Measurements from ENCODE around the gene HCK. TPM values are rescaled to one million over a fixed set of nuclear protein-coding genes. Genes with fewer than 3 reads are reported as not detected.

The HCK gene
- total RNA-seq, 1 experiment from 2014 or later = 0.17 TPM

DNA sequence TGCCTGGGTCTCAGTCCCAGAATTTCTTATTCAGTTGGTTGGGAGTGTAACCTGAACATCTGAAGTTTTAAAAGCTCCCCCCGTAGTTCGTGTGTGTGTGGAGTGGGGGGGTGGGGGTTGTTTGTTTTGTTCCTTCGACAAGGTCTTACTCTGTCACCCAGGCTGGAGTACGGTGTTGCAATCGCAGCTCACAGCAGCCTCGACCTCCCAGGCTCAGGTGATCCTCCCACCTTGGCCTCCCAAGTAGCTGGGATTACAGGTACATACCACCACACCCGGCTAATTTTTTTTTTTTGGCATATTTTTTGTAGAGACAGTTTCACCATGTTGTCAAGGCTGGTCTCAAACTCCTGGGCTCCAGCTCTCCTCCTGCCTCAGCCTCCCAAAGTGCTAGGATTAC lies 38.7 kb upstream of the HCK start:
- no peaks in the 10 kb centered on the region for H3K9me2 ChIP-seq (ENCODE audit: insufficient read depth)
- H3K4me2 ChIP-seq (ENCODE audit: low read length) = no peak overlapping the region
- H3K9ac ChIP-seq (ENCODE audit: low read length) = no peak overlapping the region
- H3K36me3 ChIP-seq (ENCODE audit: control insufficient read depth in 1 of 2, insufficient read depth in 2 of 2, low read length in 2 of 2) = no peaks in the 10 kb centered on the region
- POLR2A ChIA-PET = no interaction called here
- H3K79me2 ChIP-seq (ENCODE audit: insufficient read depth, low read length) = no peaks in the 10 kb centered on the region
- CTCF ChIA-PET = interaction anchor here (1.3 kb wide), 2 partner anchors 18 to 167 kb away, joined by 3 to 4 read pairs; no protein-coding TSS in a partner anchor
- ATAC-seq (no peak), DNase-seq (ENCODE audit: low read depth, low spot score) (no peak)
- no peaks in the 10 kb centered on the region for H4K20me1 ChIP-seq (ENCODE audit: insufficient read depth)
- H3K9me3 ChIP-seq (ENCODE audit: control insufficient read depth in 1 of 2, insufficient read depth in 1 of 2, low read depth in 1 of 2, low read length in 2 of 2) = no peaks in the 10 kb centered on the region
- intact Hi-C loops (cut with micrococcal nuclease) = no loop called here
- RAD21 ChIA-PET (ENCODE audit: low non-redundant PET in 1 of 2, low total read pairs in 2 of 2, uncharacterized antibody in 2 of 2, unreplicated experiment in 2 of 2) = no interaction called here
- peaks cover 6 to 11% of the 10 kb centered on the region in 2 experiments for H3K4me1 ChIP-seq (ENCODE audit: control insufficient read depth in 1 of 2, insufficient read depth in 2 of 2, low read length in 2 of 2)
- H2AFZ ChIP-seq (ENCODE audit: low read depth, low read length, poor library complexity, severe bottlenecking) = no peak overlapping the region
- BruUV-seq (replicated peaks) = no TSS peak
- no peak overlapping the region for H3K4me3 ChIP-seq (replicated peaks in 1 of 2; ENCODE audit: low read depth in 1 of 2, low read length in 2 of 2)
- no peak overlapping the region for H3K27ac ChIP-seq (ENCODE audit: low read depth, low read length)
- peaks cover 9% of the 10 kb centered on the region for H3K27me3 ChIP-seq (ENCODE audit: insufficient read depth, low read length)
- TF ChIP-seq ELF1 (IDR thresholded peaks at IDR 0.05; ENCODE audit: borderline replicate concordance, low read depth) = no peak
- no peak for TF ChIP-seq MAX (IDR thresholded peaks at IDR 0.05)
- TF ChIP-seq JUND (IDR thresholded peaks at IDR 0.05) = no peak
- no peak for TF ChIP-seq ZNF274 (IDR thresholded peaks at IDR 0.05; ENCODE audit: low read depth, low read length)

DNA sequence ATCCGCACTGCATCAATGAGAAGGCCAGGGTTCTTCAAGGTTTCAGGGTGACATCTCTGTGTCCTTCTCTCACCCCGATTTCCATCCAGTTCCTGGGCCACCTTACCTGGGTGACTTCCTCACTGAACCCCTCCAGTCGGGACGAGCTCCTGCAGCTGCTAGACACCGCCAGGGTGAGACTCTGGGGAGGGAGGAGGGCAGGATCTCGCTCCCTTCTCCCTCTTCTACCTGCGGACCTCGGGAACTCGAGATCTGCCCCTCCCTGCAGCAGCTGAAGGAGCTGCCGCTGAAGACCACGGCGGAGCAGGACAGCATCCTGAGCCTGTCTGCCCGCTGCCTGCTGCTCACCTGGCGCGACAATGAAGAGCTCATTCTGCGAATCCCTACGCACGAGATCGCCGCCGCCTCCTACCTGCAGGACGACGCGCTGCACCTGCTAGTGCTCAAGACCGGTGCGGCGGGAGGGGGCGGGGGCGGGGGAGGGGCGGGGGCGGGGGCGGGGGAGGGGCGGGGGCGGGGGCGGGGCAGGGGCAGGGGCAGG lies 34.3 kb upstream of the HCK start:
- peak overlapping the region; percentile 95 for H2AFZ ChIP-seq (ENCODE audit: low read depth, low read length, poor library complexity, severe bottlenecking)
- no peak overlapping the region; the same call in 1 of the 2 replicates for H3K27ac ChIP-seq (ENCODE audit: low read depth, low read length)
- H3K36me3 ChIP-seq (ENCODE audit: control insufficient read depth in 1 of 2, insufficient read depth in 2 of 2, low read length in 2 of 2) = no peaks in the 10 kb centered on the region
- TF ChIP-seq MAX (IDR thresholded peaks at IDR 0.05) = peak; percentile 68
- peak; percentile 32 to 52 (median 35); a peak in 4 of 6 replicates for TF ChIP-seq CTCF (IDR thresholded peaks at IDR 0.05 in 2 of 3, conservative IDR thresholded peaks at IDR 0.05 in 1 of 3; ENCODE audit: borderline replicate concordance in 1 of 3, insufficient read depth in 1 of 3, low read depth in 2 of 3, low read length in 2 of 3)
- peak; percentile 33 for TF ChIP-seq RAD21 (IDR thresholded peaks at IDR 0.05; ENCODE audit: low read depth)
- TF ChIP-seq POLR2AphosphoS5 (IDR thresholded peaks at IDR 0.05; ENCODE audit: low read depth, low read length) = no peak
- peak overlapping the region; percentile 42 to 55 for H3K4me3 ChIP-seq (replicated peaks in 1 of 2; ENCODE audit: low read depth in 1 of 2, low read length in 2 of 2)
- DNase-seq (ENCODE audit: low read depth, low spot score) (peak; percentile 79), ATAC-seq (peak; percentile 71)
- H3K9me3 ChIP-seq (ENCODE audit: control insufficient read depth in 1 of 2, insufficient read depth in 1 of 2, low read depth in 1 of 2, low read length in 2 of 2) = no peaks in the 10 kb centered on the region
- peaks cover 9 to 24% of the 10 kb centered on the region in 2 experiments for H3K4me1 ChIP-seq (ENCODE audit: control insufficient read depth in 1 of 2, insufficient read depth in 2 of 2, low read length in 2 of 2)
- H3K27me3 ChIP-seq (ENCODE audit: insufficient read depth, low read length) = peaks cover 10% of the 10 kb centered on the region
- no peaks in the 10 kb centered on the region for H3K9me2 ChIP-seq (ENCODE audit: insufficient read depth)
- no peaks in the 10 kb centered on the region for H3K79me2 ChIP-seq (ENCODE audit: insufficient read depth, low read length)
- H3K4me2 ChIP-seq (ENCODE audit: low read length) = peak overlapping the region; percentile 89
- H3K9ac ChIP-seq (ENCODE audit: low read length) = 0 out of 2 replicates have a peak overlapping the region, but pooled peaks have one; percentile 21
- no TSS peak for BruUV-seq (replicated peaks)
- intact Hi-C loops (cut with micrococcal nuclease) = loop anchor here (5.0 kb wide), 1 partner anchor 465 kb away; no protein-coding TSS in a partner anchor
- no peaks in the 10 kb centered on the region for H4K20me1 ChIP-seq (ENCODE audit: insufficient read depth)
- ChIA-PET POLR2A (interaction anchor here (0.8 to 1.4 kb wide), 5 partner anchors 8 to 155 kb away, joined by 3 to 6 read pairs (median 3); no protein-coding TSS in a partner anchor), CTCF (interaction anchor here (0.9 to 2.0 kb wide), 11 partner anchors 9 to 171 kb away, joined by 3 to 27 read pairs (median 7); partner anchors contain the start of gene PDRG1), RAD21 (ENCODE audit: low non-redundant PET in 1 of 2, low total read pairs in 2 of 2, uncharacterized antibody in 2 of 2, unreplicated experiment in 2 of 2) (interaction anchor here (0.7 to 1.5 kb wide), 4 partner anchors 65 to 498 kb away, joined by 3 to 6 read pairs (median 4); partner anchors contain the start of gene PDRG1 (in 1 of the 2))
